Kidney (tissue), 14 donors: ENCODE results near the gene ZFP42. TPM values are rescaled to one million over a fixed set of nuclear protein-coding genes. Genes with fewer than 3 reads are reported as not detected.

Source experiments
- DNase-seq, 5 donors: peaks; one replicate each; pipeline ENCODE4 v3.0.0-alpha.2; 2013 to 2020
- FAIRE-seq: peaks from 2 replicates; lab custom pipeline; 2012; peaks lifted over from hg19 to GRCh38; lab: Jason Lieb, UNC
- H3K27ac ChIP-seq, 2 donors: one replicate each; pipeline ENCODE4 v1.7.0; 2013; ENCODE audit warnings: low read depth in 2 of 2, low read length in 2 of 2, inconsistent platforms in 1 of 2
- H3K27me3 ChIP-seq: one replicate; pipeline ENCODE4 v1.7.1; 2013; ENCODE audit warnings: low read length, inconsistent platforms; ENCODE audit not compliant: control insufficient read depth, insufficient read depth
- H3K36me3 ChIP-seq, 3 donors: one replicate each; pipeline versions ENCODE4 v1.7.0 to v1.7.1; 2013; ENCODE audit warnings: low read length in 3 of 3, control low read depth in 1 of 3, inconsistent platforms in 1 of 3; ENCODE audit not compliant: insufficient read depth in 3 of 3, control insufficient read depth in 2 of 3
- H3K4me1 ChIP-seq, 3 donors: one replicate each; pipeline versions ENCODE4 v1.7.0 to v1.7.1; 2013; ENCODE audit warnings: low read length in 3 of 3, inconsistent platforms in 1 of 3, low read depth in 1 of 3; ENCODE audit not compliant: control insufficient read depth in 2 of 3, insufficient read depth in 2 of 3
- H3K4me3 ChIP-seq, 3 donors: one replicate each; pipeline versions ENCODE4 v1.7.0 to v1.8.1; 2013; ENCODE audit warnings: low read length in 3 of 3, control low read depth in 1 of 3, inconsistent platforms in 1 of 3
- H3K9ac ChIP-seq, 3 donors: one replicate each; pipeline versions ENCODE4 v1.7.0 to v1.7.1; 2013; ENCODE audit warnings: low read length in 3 of 3, control low read depth in 1 of 3, inconsistent platforms in 1 of 3
- H3K9me3 ChIP-seq, 3 donors: one replicate each; pipeline versions ENCODE4 v1.7.0 to v1.7.1; 2013; ENCODE audit warnings: low read length in 3 of 3, control low read depth in 1 of 3, inconsistent platforms in 1 of 3; ENCODE audit not compliant: control insufficient read depth in 2 of 3, insufficient read depth in 1 of 3
- intact Hi-C: fragments of 100-400 bp; cut with DNase I; formaldehyde crosslinking; loops from one replicate; pipeline ENCODE4 v1.11.1; 2022
- polyA plus RNA-seq: library from polyadenylated mRNA; stranded (reverse); fragments of 350-450 nt; fragmentation: Illumina TruSeq; extraction: RNeasy Lipid Tissue Mini Kit (QIAGEN cat#74804); gene quantifications from one replicate; pipeline ENCODE4 v1.2.3, GENCODE V29; 2014; ENCODE audit warnings: low read depth, low replicate concordance; ENCODE audit not compliant: insufficient read depth
- total RNA-seq: library from RNA; stranded (reverse); fragmentation: NEBNext Ultra II Directional; extraction: Animal tissue kit (Norgen Biotek cat#: 25700); gene quantifications from one replicate; pipeline ENCODE4 v1.2.1, GENCODE V29; 2021
- TF ChIP-seq, protein P1 (sequence below): IDR thresholded peaks from 3 replicates; pipeline ENCODE4 v1.5.1; 2012; ENCODE audit warnings: mild to moderate bottlenecking, moderate library complexity, borderline replicate concordance; ENCODE audit not compliant: insufficient read depth; ENCODE audit errors: extremely low read depth
- donor health status: control.
- donor health status: control.
- donor health status: control.
- donor health status: control.
- donor health status: control.
- donor health status: DM: yes; HTN: yes; CAD: no.
- donor health status: Normal renal cell carcinoma (clear cell type).

ZFP42 gene
- total and polyA plus RNA-seq, 2 donors from 2014 or later, result not detected

DNA sequence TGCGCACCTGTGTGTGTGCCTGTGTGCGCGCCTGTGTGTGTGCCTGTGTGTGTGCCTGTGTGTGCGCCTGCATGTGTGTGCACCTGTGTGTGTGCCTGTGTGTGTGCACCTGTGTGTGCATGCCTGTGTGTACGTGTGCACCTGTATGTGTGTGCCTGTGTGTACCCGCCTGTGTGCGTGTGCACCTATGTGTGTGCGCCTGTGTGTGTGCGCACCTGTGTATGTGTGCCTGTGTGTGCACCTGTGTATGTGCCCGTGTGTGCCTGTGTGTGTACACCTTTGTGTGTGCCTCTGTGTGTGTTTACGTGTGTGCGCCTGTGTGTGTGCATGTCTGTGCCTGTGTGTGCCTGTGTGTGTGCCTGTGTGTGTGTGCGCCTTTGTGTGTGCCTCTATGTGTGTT, 33.5 kb downstream of the ZFP42 start:
- Histone ChIP-seq H3K9ac (no peak overlapping the region), H3K27me3 (peaks cover 2% of the 10 kb centered on the region), H3K27ac (no peak overlapping the region), H3K36me3 (no peaks in the 10 kb centered on the region), H3K4me3 (no peak overlapping the region), H3K4me1 (no peaks in the 10 kb centered on the region), H3K9me3 (no peaks in the 10 kb centered on the region)
- no peak for FAIRE-seq
- no peak for DNase-seq
- intact Hi-C loops, result no loop called here
- TF ChIP-seq, protein P1, sequence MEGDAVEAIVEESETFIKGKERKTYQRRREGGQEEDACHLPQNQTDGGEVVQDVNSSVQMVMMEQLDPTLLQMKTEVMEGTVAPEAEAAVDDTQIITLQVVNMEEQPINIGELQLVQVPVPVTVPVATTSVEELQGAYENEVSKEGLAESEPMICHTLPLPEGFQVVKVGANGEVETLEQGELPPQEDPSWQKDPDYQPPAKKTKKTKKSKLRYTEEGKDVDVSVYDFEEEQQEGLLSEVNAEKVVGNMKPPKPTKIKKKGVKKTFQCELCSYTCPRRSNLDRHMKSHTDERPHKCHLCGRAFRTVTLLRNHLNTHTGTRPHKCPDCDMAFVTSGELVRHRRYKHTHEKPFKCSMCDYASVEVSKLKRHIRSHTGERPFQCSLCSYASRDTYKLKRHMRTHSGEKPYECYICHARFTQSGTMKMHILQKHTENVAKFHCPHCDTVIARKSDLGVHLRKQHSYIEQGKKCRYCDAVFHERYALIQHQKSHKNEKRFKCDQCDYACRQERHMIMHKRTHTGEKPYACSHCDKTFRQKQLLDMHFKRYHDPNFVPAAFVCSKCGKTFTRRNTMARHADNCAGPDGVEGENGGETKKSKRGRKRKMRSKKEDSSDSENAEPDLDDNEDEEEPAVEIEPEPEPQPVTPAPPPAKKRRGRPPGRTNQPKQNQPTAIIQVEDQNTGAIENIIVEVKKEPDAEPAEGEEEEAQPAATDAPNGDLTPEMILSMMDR, result no peak

DNA sequence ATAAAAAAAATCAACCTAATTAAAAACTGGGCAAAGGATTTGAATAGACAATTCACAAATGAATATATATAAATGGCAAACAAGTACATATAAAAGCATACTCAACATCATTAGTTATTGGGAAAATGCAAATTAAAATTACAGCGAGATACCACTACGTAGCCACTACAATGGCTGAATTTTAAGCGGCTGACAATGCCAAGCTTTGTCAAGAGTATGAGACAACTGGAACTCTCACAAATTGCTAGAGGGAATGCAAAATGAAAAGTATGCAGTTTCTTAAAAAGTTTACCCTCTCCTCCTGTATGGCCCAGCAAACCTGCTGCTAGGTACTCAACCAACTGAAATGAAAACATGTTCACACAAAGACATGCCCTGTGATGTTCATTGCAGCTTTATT, 34.8 kb downstream of the ZFP42 start:
- no peak for FAIRE-seq
- intact Hi-C loops, result no loop called here

DNA sequence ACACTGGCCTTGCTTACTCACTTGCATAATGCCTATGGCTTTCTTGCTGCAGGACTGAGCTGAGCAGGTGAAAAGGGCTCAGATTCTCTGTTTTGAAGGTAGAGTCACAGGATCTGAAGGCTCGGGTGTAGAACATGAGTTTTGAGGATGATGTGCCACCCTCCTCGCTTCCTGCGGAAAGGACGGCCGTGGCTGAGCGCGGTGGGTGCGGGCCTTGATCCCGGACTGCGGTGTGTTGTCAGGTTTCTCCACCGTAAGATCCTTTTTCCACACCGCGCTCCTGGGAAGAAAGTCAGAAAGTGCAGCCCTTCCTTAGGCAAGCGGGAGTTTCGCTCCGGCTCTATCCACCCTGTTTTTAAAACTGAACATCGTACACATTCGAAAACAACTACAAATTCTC, 36.2 kb downstream of the ZFP42 start:
- FAIRE-seq (no peak), DNase-seq (no peak)
- H3K9me3 ChIP-seq, result no peaks in the 10 kb centered on the region
- intact Hi-C loops, result no loop called here
- peaks cover 2% of the 10 kb centered on the region for H3K27me3 ChIP-seq
- no peak overlapping the region for H3K4me3 ChIP-seq
- no peak overlapping the region for H3K9ac ChIP-seq
- no peaks in the 10 kb centered on the region for H3K4me1 ChIP-seq
- TF ChIP-seq, protein P1, result no peak
- no peaks in the 10 kb centered on the region for H3K36me3 ChIP-seq
- H3K27ac ChIP-seq, result no peak overlapping the region

More for the DNA sequence above, 34.8 kb downstream of the ZFP42 start:
- no peak for DNase-seq
- no peaks in the 10 kb centered on the region for H3K36me3 ChIP-seq
- TF ChIP-seq, protein P1, result no peak
- H3K27ac ChIP-seq, result no peak overlapping the region
- H3K27me3 ChIP-seq, result peaks cover 2% of the 10 kb centered on the region
- no peak overlapping the region for H3K4me3 ChIP-seq
- H3K4me1 ChIP-seq, result no peaks in the 10 kb centered on the region
- no peak overlapping the region for H3K9ac ChIP-seq
- no peaks in the 10 kb centered on the region for H3K9me3 ChIP-seq

DNA sequence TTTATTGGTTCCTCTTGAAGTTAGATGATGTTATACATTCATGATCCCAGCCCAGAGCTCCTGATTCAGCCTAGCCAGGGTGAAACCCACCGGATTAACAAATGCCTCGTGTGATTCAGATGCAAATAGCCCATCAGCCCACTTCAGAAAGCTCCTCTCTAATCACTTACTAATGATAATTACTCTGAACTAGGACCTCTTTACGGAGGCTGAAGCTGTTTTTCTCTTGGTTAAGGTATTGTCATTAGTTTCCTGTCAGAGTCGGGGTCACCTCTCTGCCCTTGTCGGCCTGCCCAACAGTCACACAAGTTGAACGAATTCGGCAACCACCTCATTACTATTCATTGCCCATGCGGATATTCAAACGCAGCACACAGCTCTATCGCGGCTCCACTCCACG, 36.6 kb downstream of the ZFP42 start:
- intact Hi-C loops, result no loop called here
- H3K4me1 ChIP-seq, result no peaks in the 10 kb centered on the region
- H3K9me3 ChIP-seq, result no peaks in the 10 kb centered on the region
- H3K27ac ChIP-seq, result no peak overlapping the region
- no peaks in the 10 kb centered on the region for H3K36me3 ChIP-seq
- H3K27me3 ChIP-seq, result peaks cover 2% of the 10 kb centered on the region
- TF ChIP-seq, protein P1, result no peak
- no peak overlapping the region for H3K4me3 ChIP-seq
- no peak overlapping the region for H3K9ac ChIP-seq
- DNase-seq (no peak), FAIRE-seq (no peak)
